B cell (primary cell): ENCODE data around the gene P2RX5. TPM values are rescaled to one million over a fixed set of nuclear protein-coding genes. Genes with fewer than 3 reads are reported as not detected.

Experiments used
- ATAC-seq: fragments of 200-7000 bp; cut with Tn5 transposase; one replicate; pipeline ENCODE4 v1.10.0; 2021; ENCODE audit warnings: low read depth, mild to moderate bottlenecking, moderate number of reproducible peaks, moderate library complexity
- CTCF ChIA-PET: fragments of 350-600 bp; sonication (Branson Sonifier 250); formaldehyde crosslinking; loops from one replicate; lab custom pipeline; 2021; ENCODE audit warnings: antibody characterized with exemption, inconsistent platforms; lab: Charles Lee
- POLR2A ChIA-PET: fragments of 350-600 bp; sonication (Branson Sonifier 250); formaldehyde crosslinking; loops from one replicate; lab custom pipeline; 2021; ENCODE audit warnings: antibody characterized with exemption; lab: Charles Lee
- DNase-seq: peaks from one replicate; pipeline ENCODE4 v3.0.0; 2013
- H2AFZ ChIP-seq: 2 replicates; pipeline ENCODE4 v1.6.1; 2012; ENCODE audit warnings: mild to moderate bottlenecking, low read depth, low read length; ENCODE audit not compliant: insufficient read depth, poor library complexity, severe bottlenecking
- H3K27ac ChIP-seq, 2 donors: 1 replicate in 1 of 2; 2 replicates in 1 of 2; pipeline ENCODE4 v1.5.1; 2012 to 2013; ENCODE audit warnings: low read length in 2 of 2, mild to moderate bottlenecking in 2 of 2, moderate library complexity in 1 of 2
- H3K27me3 ChIP-seq, 4 experiments: fragments of 200-600 bp in 1 of 4; sonication (generic) in 1 of 4; replicated peaks in 1 of 4; 1 replicate in 2 of 4; 2 replicates in 2 of 4; pipeline versions ENCODE4 v1.6.1 to v1.7.0; 2013 to 2016; ENCODE audit warnings: low read length in 3 of 4, mild to moderate bottlenecking in 2 of 4, mixed read lengths in 1 of 4, moderate library complexity in 1 of 4; ENCODE audit not compliant: insufficient read depth in 4 of 4, control insufficient read depth in 3 of 4; ENCODE audit errors: control extremely low read depth in 1 of 4
- H3K36me3 ChIP-seq, 2 experiments: replicated peaks in 1 of 2; 1 replicate in 1 of 2; 2 replicates in 1 of 2; pipeline versions ENCODE4 v1.6.1 to v1.7.1; 2013; ENCODE audit warnings: low read length in 1 of 2; ENCODE audit not compliant: insufficient read depth in 2 of 2, control insufficient read depth in 1 of 2; ENCODE audit errors: control extremely low read depth in 1 of 2, extremely low read depth in 1 of 2
- H3K4me1 ChIP-seq, 2 donors: fragments of 200-600 bp in 1 of 2; sonication (generic) in 1 of 2; 1 replicate in 1 of 2; 2 replicates in 1 of 2; pipeline versions ENCODE4 v1.5.1 to v1.6.1; 2013 to 2017; ENCODE audit warnings: low read length in 2 of 2; ENCODE audit not compliant: control insufficient read depth in 2 of 2, insufficient read depth in 2 of 2
- H3K4me2 ChIP-seq: replicated peaks from 2 replicates; pipeline ENCODE3; 2012; ENCODE audit warnings: mild to moderate bottlenecking, low read depth, low read length; ENCODE audit not compliant: poor library complexity, severe bottlenecking
- H3K4me3 ChIP-seq, 5 experiments: fragments of 200-600 bp in 1 of 5; sonication (generic) in 1 of 5; 1 replicate in 3 of 5; 2 replicates in 2 of 5; pipeline versions ENCODE4 v1.5.1 to v1.7.0; 2011 to 2016; ENCODE audit warnings: low read length in 4 of 5, mild to moderate bottlenecking in 4 of 5, low read depth in 2 of 5, control low read depth in 1 of 5, moderate library complexity in 1 of 5; ENCODE audit not compliant: insufficient read depth in 1 of 5; ENCODE audit errors: control extremely low read depth in 1 of 5, extremely low read depth in 1 of 5
- H3K79me2 ChIP-seq: fragments of 200-600 bp; sonication (generic); one replicate; pipeline ENCODE4 v1.6.0; 2016; ENCODE audit warnings: low read length; ENCODE audit not compliant: control insufficient read depth, insufficient read depth
- H3K9ac ChIP-seq: fragments of 200-600 bp; sonication (generic); 2 replicates; pipeline ENCODE4 v1.6.1; 2017; ENCODE audit warnings: mild to moderate bottlenecking, low read length, moderate library complexity
- H3K9me3 ChIP-seq, 3 donors: one replicate each; pipeline versions ENCODE4 v1.6.1 to v1.7.1; 2013; ENCODE audit warnings: low read length in 2 of 3; ENCODE audit not compliant: control insufficient read depth in 2 of 3, insufficient read depth in 1 of 3; ENCODE audit errors: control extremely low read depth in 1 of 3
- H4K20me1 ChIP-seq: 2 replicates; pipeline ENCODE4 v1.6.0; 2012; ENCODE audit warnings: mild to moderate bottlenecking, low read length; ENCODE audit not compliant: insufficient read depth, control insufficient read depth, poor library complexity, severe bottlenecking
- H3K27ac Mint-ChIP-seq: one replicate; pipeline ENCODE4 v1.8.0; 2021; ENCODE audit warnings: mixed read lengths
- H3K27me3 Mint-ChIP-seq: one replicate; pipeline ENCODE4 v1.8.0; 2021; ENCODE audit warnings: mixed read lengths
- H3K4me1 Mint-ChIP-seq: one replicate; pipeline ENCODE4 v1.8.0; 2021; ENCODE audit warnings: mixed read lengths
- H3K4me3 Mint-ChIP-seq: one replicate; pipeline ENCODE4 v1.8.0; 2021; ENCODE audit warnings: mixed read lengths
- H3K9me3 Mint-ChIP-seq: one replicate; pipeline ENCODE4 v1.8.0; 2022; ENCODE audit warnings: mixed read lengths; ENCODE audit not compliant: insufficient read depth
- CTCF ChIP-seq: fragments of 200-600 bp; IDR thresholded peaks from one replicate; pipeline ENCODE4 v1.8.0; 2022; ENCODE audit warnings: antibody characterized with exemption, mild to moderate bottlenecking
- EZH2 ChIP-seq: IDR thresholded peaks from 2 replicates; pipeline ENCODE4 v1.6.1; 2012; ENCODE audit warnings: borderline replicate concordance, low read depth, mild to moderate bottlenecking, moderate library complexity, low read length; ENCODE audit not compliant: insufficient read depth, poor library complexity, severe bottlenecking
- WGBS: methylation state at CpG from one replicate; pipeline ENCODE4 v1.1.5; 2013; ENCODE audit warnings: missing lambda C conversion rate; ENCODE audit not compliant: insufficient coverage; 5-methylcytosine and 5-hydroxymethylcytosine counted together
- intact Hi-C: fragments of 100-400 bp; cut with micrococcal nuclease; formaldehyde crosslinking; loops from one replicate; pipeline ENCODE4 v1.10.0; 2022
- polyA plus RNA-seq: library from polyadenylated mRNA; depleted of rRNA; stranded (reverse); fragments of >200 nt; gene quantifications from 2 replicates; pipeline ENCODE4 v1.2.3, GENCODE V29; 2012
- total RNA-seq, 2 donors: library from RNA; stranded (reverse); fragments of 120-200 nt in 1 of 2; gene quantifications; 1 replicate in 1 of 2; 2 replicates in 1 of 2; pipeline versions ENCODE4 v1.2.3 to v1.2.4, GENCODE V29; 2013 to 2022

Gene P2RX5
- total and polyA plus RNA-seq, 2 donors (not counting 1 experiment from before 2014, with no cell fraction given) = 405 to 745 TPM

GRCh38 chr17:3678095-3678820, 17.7 kb downstream of the P2RX5 start:
- DNase-seq = no peak
- Histone ChIP-seq H3K9ac (no peak overlapping the region), H3K27ac (no peak overlapping the region), H3K36me3 (peaks cover 0 to 59% of the 10 kb centered on the region in 2 experiments), H3K79me2 (peaks cover 29% of the 10 kb centered on the region), H3K4me1 (peaks cover 3 to 25% of the 10 kb centered on the region in 2 donors), H3K4me2 (no peak overlapping the region), H3K9me3 (no peaks in the 10 kb centered on the region), H3K4me3 (no peak overlapping the region), H4K20me1 (peaks cover 63% of the 10 kb centered on the region), H2AFZ (no peak overlapping the region), H3K27me3 (no peaks in the 10 kb centered on the region)
- Mint-ChIP-seq H3K9me3 (no peaks in the 10 kb centered on the region), H3K27me3 (no peaks in the 10 kb centered on the region), H3K4me1 (peaks cover 26% of the 10 kb centered on the region), H3K4me3 (no peak overlapping the region), H3K27ac (peak overlapping the region; percentile 64)
- CTCF ChIA-PET = interaction anchor here (0.9 to 3.0 kb wide), 8 partner anchors 13 to 149 kb away, joined by 3 to 18 read pairs (median 7); partner anchors contain the start of gene HASPIN
- intact Hi-C loops = no loop called here
- no peak for ATAC-seq
- 91% methylated on average over 16 of the region's 16 CpGs for WGBS
- TF ChIP-seq CTCF (no peak), EZH2 (no peak)
- POLR2A ChIA-PET = interaction anchor here (1.0 kb wide), 1 partner anchor 59 kb away, joined by 3 read pairs; no protein-coding TSS in a partner anchor

GRCh38 chr17:3675886-3676285, 20.1 kb downstream of the P2RX5 start:
- ATAC-seq (no peak), DNase-seq (no peak)
- Mint-ChIP-seq H3K4me1 (peaks cover 14% of the 10 kb centered on the region), H3K27ac (peak overlapping the region; percentile 56), H3K9me3 (no peaks in the 10 kb centered on the region), H3K27me3 (no peaks in the 10 kb centered on the region), H3K4me3 (no peak overlapping the region)
- H3K36me3 ChIP-seq = peaks cover 0 to 39% of the 10 kb centered on the region in 2 experiments
- H3K4me1 ChIP-seq = peaks cover 0 to 1% of the 10 kb centered on the region in 2 donors
- TF ChIP-seq CTCF = no peak
- no peak for TF ChIP-seq EZH2
- CTCF ChIA-PET = interaction anchor here (2.9 kb wide), 1 partner anchor 62 kb away, joined by 13 read pairs; no protein-coding TSS in a partner anchor
- no peak overlapping the region for H3K27ac ChIP-seq
- H3K79me2 ChIP-seq = peaks cover 6% of the 10 kb centered on the region
- intact Hi-C loops = no loop called here
- no peak overlapping the region for H3K4me3 ChIP-seq
- no peak overlapping the region for H3K9ac ChIP-seq
- H3K9me3 ChIP-seq = no peaks in the 10 kb centered on the region
- H2AFZ ChIP-seq = no peak overlapping the region
- peaks cover 55% of the 10 kb centered on the region for H4K20me1 ChIP-seq
- 90% methylated on average over 10 of the region's 11 CpGs for WGBS
- no peak overlapping the region for H3K4me2 ChIP-seq
- POLR2A ChIA-PET = interaction anchor here (1.6 kb wide), 1 partner anchor 48 kb away, joined by 3 read pairs; the partner anchor contains the start of gene HASPIN
- H3K27me3 ChIP-seq = no peaks in the 10 kb centered on the region
